ENCODE data around the gene ANO3. TPM values are rescaled to one million over a fixed set of nuclear protein-coding genes. Genes with fewer than 3 reads are reported as not detected.

The ANO3 gene
- total RNA-seq, 1 donor from 2014 or later = 8.2 TPM

GRCh38 chr11:26597899-26598298 lies 266.0 kb downstream of the ANO3 start:
- Histone ChIP-seq H3K27me3 (no peaks in the 10 kb centered on the region), H3K27ac (no peak overlapping the region), H3K36me3 (no peaks in the 10 kb centered on the region), H3K4me1 (no peaks in the 10 kb centered on the region), H3K4me3 (no peak overlapping the region), H3K9me3 (no peaks in the 10 kb centered on the region)
- no peak for DNase-seq (ENCODE audit: low spot score in 2 of 2)
- intact Hi-C loops (cut with DNase I) = no loop called here
- TF ChIP-seq CTCF (IDR thresholded peaks at IDR 0.05) = no peak

GRCh38 chr11:26599425-26599824 lies 267.5 kb downstream of the ANO3 start:
- Histone ChIP-seq H3K27ac (no peak overlapping the region), H3K36me3 (no peaks in the 10 kb centered on the region), H3K4me3 (no peak overlapping the region), H3K9me3 (no peaks in the 10 kb centered on the region), H3K27me3 (no peaks in the 10 kb centered on the region), H3K4me1 (no peaks in the 10 kb centered on the region)
- TF ChIP-seq CTCF (IDR thresholded peaks at IDR 0.05) = no peak
- no peak for DNase-seq (ENCODE audit: low spot score in 2 of 2)
- intact Hi-C loops (cut with DNase I) = no loop called here

GRCh38 chr11:26599876-26600434 lies 268.0 kb downstream of the ANO3 start:
- no peaks in the 10 kb centered on the region for H3K4me1 ChIP-seq
- TF ChIP-seq CTCF (IDR thresholded peaks at IDR 0.05) = no peak
- no peaks in the 10 kb centered on the region for H3K27me3 ChIP-seq
- H3K9me3 ChIP-seq = no peaks in the 10 kb centered on the region
- intact Hi-C loops (cut with DNase I) = no loop called here
- no peak overlapping the region for H3K27ac ChIP-seq
- no peak overlapping the region for H3K4me3 ChIP-seq
- DNase-seq (ENCODE audit: low spot score in 2 of 2) = no peak
- no peaks in the 10 kb centered on the region for H3K36me3 ChIP-seq

GRCh38 chr11:26607725-26608506 lies 276.0 kb downstream of the ANO3 start:
- Histone ChIP-seq H3K27ac (no peak overlapping the region), H3K36me3 (no peaks in the 10 kb centered on the region), H3K27me3 (no peaks in the 10 kb centered on the region), H3K4me3 (no peak overlapping the region), H3K4me1 (no peaks in the 10 kb centered on the region), H3K9me3 (no peaks in the 10 kb centered on the region)
- intact Hi-C loops (cut with DNase I) = no loop called here
- no peak for TF ChIP-seq CTCF (IDR thresholded peaks at IDR 0.05)
- DNase-seq (ENCODE audit: low spot score in 2 of 2) = no peak

- intact Hi-C loops (cut with DNase I) = no loop called here
- H3K36me3 ChIP-seq = no peaks in the 10 kb centered on the region
- no peak for TF ChIP-seq CTCF (IDR thresholded peaks at IDR 0.05)
These were observed 276.7 kb downstream of the ANO3 start for GRCh38 chr11:26608507-26609146.

More at GRCh38 chr11:26608507-26609146, 276.7 kb downstream of the ANO3 start:
- no peak for DNase-seq (ENCODE audit: low spot score in 2 of 2)
- H3K27ac ChIP-seq = no peak overlapping the region
- H3K27me3 ChIP-seq = no peaks in the 10 kb centered on the region
- H3K9me3 ChIP-seq = peaks cover 0 to 4% of the 10 kb centered on the region in 2 donors
- no peaks in the 10 kb centered on the region for H3K4me1 ChIP-seq
- no peak overlapping the region for H3K4me3 ChIP-seq
